ENCODE data around the gene CHRNA3. TPM values are rescaled to one million over a fixed set of nuclear protein-coding genes. Genes with fewer than 3 reads are reported as not detected.
"Not testable (repeated sequence)": the region's sequence is repeated elsewhere in the genome, so short reads cannot be mapped to it uniquely, and the experiment has no call there.

The CHRNA3 gene
- total RNA-seq, 1 donor from 2014 or later, result 0.38 TPM

- H3K27ac Mint-ChIP-seq (ENCODE audit: unreplicated experiment), result no peak overlapping the region
- H3K27me3 Mint-ChIP-seq (ENCODE audit: unreplicated experiment), result peaks cover 43% of the 10 kb centered on the region
- TF ChIP-seq CTCF (IDR thresholded peaks at IDR 0.05), result no peak
- no peak overlapping the region for H3K4me3 Mint-ChIP-seq (ENCODE audit: unreplicated experiment)
- peak; percentile 57 for DNase-seq (ENCODE audit: extremely low spot score, unreplicated experiment)
- peaks cover 14% of the 10 kb centered on the region for H3K4me1 Mint-ChIP-seq (ENCODE audit: unreplicated experiment)
- no peaks in the 10 kb centered on the region for H3K36me3 Mint-ChIP-seq (ENCODE audit: unreplicated experiment)
- no peaks in the 10 kb centered on the region for H3K9me3 Mint-ChIP-seq (ENCODE audit: unreplicated experiment)
Measured at GRCh38 chr15:78617516-78617915, 3.3 kb downstream of the CHRNA3 start.

GRCh38 chr15:78617076-78617475 lies 3.7 kb downstream of the CHRNA3 start:
- H3K36me3 Mint-ChIP-seq (ENCODE audit: unreplicated experiment), result no peaks in the 10 kb centered on the region
- H3K27me3 Mint-ChIP-seq (ENCODE audit: unreplicated experiment), result peaks cover 38% of the 10 kb centered on the region
- TF ChIP-seq CTCF (IDR thresholded peaks at IDR 0.05), result no peak
- DNase-seq (ENCODE audit: extremely low spot score, unreplicated experiment), result peak; percentile 67
- no peak overlapping the region for H3K4me3 Mint-ChIP-seq (ENCODE audit: unreplicated experiment)
- H3K27ac Mint-ChIP-seq (ENCODE audit: unreplicated experiment), result no peak overlapping the region
- peaks cover 14% of the 10 kb centered on the region for H3K4me1 Mint-ChIP-seq (ENCODE audit: unreplicated experiment)
- no peaks in the 10 kb centered on the region for H3K9me3 Mint-ChIP-seq (ENCODE audit: unreplicated experiment)

GRCh38 chr15:78616506-78616905 lies 4.3 kb downstream of the CHRNA3 start:
- Mint-ChIP-seq H3K4me3 (ENCODE audit: unreplicated experiment) (no peak overlapping the region), H3K4me1 (ENCODE audit: unreplicated experiment) (peaks cover 14% of the 10 kb centered on the region), H3K9me3 (ENCODE audit: unreplicated experiment) (no peaks in the 10 kb centered on the region), H3K36me3 (ENCODE audit: unreplicated experiment) (no peaks in the 10 kb centered on the region), H3K27me3 (ENCODE audit: unreplicated experiment) (peaks cover 33% of the 10 kb centered on the region), H3K27ac (ENCODE audit: unreplicated experiment) (no peak overlapping the region)
- DNase-seq (ENCODE audit: extremely low spot score, unreplicated experiment), result peak; percentile 51
- TF ChIP-seq CTCF (IDR thresholded peaks at IDR 0.05), result no peak

- H3K27me3 Mint-ChIP-seq (ENCODE audit: unreplicated experiment), result peaks cover 35% of the 10 kb centered on the region
Measured at GRCh38 chr15:78615151-78615589, 5.6 kb downstream of the CHRNA3 start.

GRCh38 chr15:78614021-78614420 lies 6.8 kb downstream of the CHRNA3 start:
- H3K27me3 Mint-ChIP-seq (ENCODE audit: unreplicated experiment), result peaks cover 31% of the 10 kb centered on the region
- peaks cover 8% of the 10 kb centered on the region for H3K4me1 Mint-ChIP-seq (ENCODE audit: unreplicated experiment)
- no peak overlapping the region for H3K4me3 Mint-ChIP-seq (ENCODE audit: unreplicated experiment)
- no peak overlapping the region for H3K27ac Mint-ChIP-seq (ENCODE audit: unreplicated experiment)
- no peak for TF ChIP-seq CTCF (IDR thresholded peaks at IDR 0.05)
- DNase-seq (ENCODE audit: extremely low spot score, unreplicated experiment), result no peak
- no peaks in the 10 kb centered on the region for H3K9me3 Mint-ChIP-seq (ENCODE audit: unreplicated experiment)
- H3K36me3 Mint-ChIP-seq (ENCODE audit: unreplicated experiment), result no peaks in the 10 kb centered on the region

More at GRCh38 chr15:78615151-78615589, 5.6 kb downstream of the CHRNA3 start:
- no peaks in the 10 kb centered on the region for H3K9me3 Mint-ChIP-seq (ENCODE audit: unreplicated experiment)
- DNase-seq (ENCODE audit: extremely low spot score, unreplicated experiment), result peak; percentile 72
- H3K36me3 Mint-ChIP-seq (ENCODE audit: unreplicated experiment), result no peaks in the 10 kb centered on the region
- TF ChIP-seq CTCF (IDR thresholded peaks at IDR 0.05), result no peak
- no peak overlapping the region for H3K27ac Mint-ChIP-seq (ENCODE audit: unreplicated experiment)
- H3K4me1 Mint-ChIP-seq (ENCODE audit: unreplicated experiment), result peaks cover 10% of the 10 kb centered on the region
- no peak overlapping the region for H3K4me3 Mint-ChIP-seq (ENCODE audit: unreplicated experiment)

- DNase-seq (ENCODE audit: extremely low spot score, unreplicated experiment); H3K9me3 Mint-ChIP-seq (ENCODE audit: unreplicated experiment); H3K4me3 Mint-ChIP-seq (ENCODE audit: unreplicated experiment); H3K4me1 Mint-ChIP-seq (ENCODE audit: unreplicated experiment); H3K36me3 Mint-ChIP-seq (ENCODE audit: unreplicated experiment); H3K27ac Mint-ChIP-seq (ENCODE audit: unreplicated experiment): not testable (repeated sequence)
- peaks cover 41% of the 10 kb centered on the region for H3K27me3 Mint-ChIP-seq (ENCODE audit: unreplicated experiment)
Measured at GRCh38 chr15:78609551-78609950, 11.2 kb downstream of the CHRNA3 start.
